ENCODE results near the gene RAB30. TPM values are rescaled to one million over a fixed set of nuclear protein-coding genes. Genes with fewer than 3 reads are reported as not detected.
A peak's percentile ranks its signal among the peaks of the same experiment; 100 is the strongest.

RAB30 gene
- 18.4 TPM for total RNA-seq

- DNase-seq (ENCODE audit: low spot score) = peak; percentile 98
These were observed at the start of gene RAB30 for GRCh38 chr11:83071567-83072349. Gene RAB30 (minus strand): TSS chr11:83071897. CDS start chr11:82997316, 74,581 bp downstream.

- no peak for DNase-seq (ENCODE audit: low spot score)
These were observed 48.6 kb upstream of the RAB30 start for GRCh38 chr11:83120327-83120726.

- DNase-seq (ENCODE audit: low spot score) = no peak
These were observed 47.5 kb upstream of the RAB30 start for GRCh38 chr11:83119216-83119615.

GRCh38 chr11:83118814-83119213, 47.1 kb upstream of the RAB30 start:
- DNase-seq (ENCODE audit: low spot score) = no peak

GRCh38 chr11:83116015-83116641, 44.4 kb upstream of the RAB30 start:
- DNase-seq (ENCODE audit: low spot score) = no peak

GRCh38 chr11:83115551-83115950, 43.9 kb upstream of the RAB30 start:
- DNase-seq (ENCODE audit: low spot score) = no peak

- no peak for DNase-seq (ENCODE audit: low spot score)
These were observed 43.3 kb upstream of the RAB30 start for GRCh38 chr11:83115026-83115425.

- DNase-seq (ENCODE audit: low spot score) = no peak
These were observed 41.2 kb upstream of the RAB30 start for GRCh38 chr11:83112886-83113285.

- DNase-seq (ENCODE audit: low spot score) = no peak
These were observed 33.5 kb upstream of the RAB30 start for GRCh38 chr11:83105168-83105567.

GRCh38 chr11:83102834-83103233, 31.1 kb upstream of the RAB30 start:
- no peak for DNase-seq (ENCODE audit: low spot score)

- DNase-seq (ENCODE audit: low spot score) = no peak
These were observed 25.9 kb upstream of the RAB30 start for GRCh38 chr11:83097429-83098075.

GRCh38 chr11:83093634-83094033, 21.9 kb upstream of the RAB30 start:
- no peak for DNase-seq (ENCODE audit: low spot score)

GRCh38 chr11:83092488-83093384, 21.0 kb upstream of the RAB30 start:
- DNase-seq (ENCODE audit: low spot score) = peak; percentile 67

- DNase-seq (ENCODE audit: low spot score) = no peak
These were observed 17.3 kb upstream of the RAB30 start for GRCh38 chr11:83088965-83089364.

GRCh38 chr11:83087035-83087434, 15.3 kb upstream of the RAB30 start:
- DNase-seq (ENCODE audit: low spot score) = no peak

- DNase-seq (ENCODE audit: low spot score) = no peak
These were observed 8.1 kb upstream of the RAB30 start for GRCh38 chr11:83079820-83080219.

GRCh38 chr11:83078269-83078668, 6.6 kb upstream of the RAB30 start:
- no peak for DNase-seq (ENCODE audit: low spot score)

- no peak for DNase-seq (ENCODE audit: low spot score)
These were observed 2.2 kb upstream of the RAB30 start for GRCh38 chr11:83073884-83074283.

- no peak for DNase-seq (ENCODE audit: low spot score)
These were observed 1.6 kb upstream of the RAB30 start for GRCh38 chr11:83073258-83073657.

- no peak for DNase-seq (ENCODE audit: low spot score)
These were observed 899 bp upstream of the RAB30 start for GRCh38 chr11:83072350-83073242.

All from ureter (tissue), 1 donor.